GM18907 (cell line): ENCODE measurements around the gene KYNU.
"Not testable (repeated sequence)": the region's sequence is repeated elsewhere in the genome, so short reads cannot be mapped to it uniquely, and the experiment has no call there.

ENCODE experiments used
- ATAC-seq: cut with Tn5 transposase; IDR thresholded peaks from one replicate; pipeline ENCODE4 v1.9.1; 2021; ENCODE audit warnings: mild to moderate bottlenecking, moderate library complexity; ENCODE audit not compliant: unreplicated experiment

The KYNU gene

GRCh38 chr2:142877216-142877838 lies at the start of gene KYNU:
Gene KYNU (plus strand): TSS chr2:142877664. CDS start chr2:142885368, 7,704 bp downstream.
- ATAC-seq: peak; percentile 64

GRCh38 chr2:142834021-142834420 lies 43.4 kb upstream of the KYNU start:
- ATAC-seq: no peak

GRCh38 chr2:142840436-142840835 lies 37.0 kb upstream of the KYNU start:
- ATAC-seq: no peak

GRCh38 chr2:142841788-142842187 lies 35.7 kb upstream of the KYNU start:
- ATAC-seq: no peak

- ATAC-seq: no peak
These were observed 35.1 kb upstream of the KYNU start for GRCh38 chr2:142842369-142842768.

GRCh38 chr2:142843731-142844130 lies 33.7 kb upstream of the KYNU start:
- no peak for ATAC-seq

GRCh38 chr2:142848023-142848606 lies 29.3 kb upstream of the KYNU start:
- no peak for ATAC-seq

- no peak for ATAC-seq
These were observed 27.6 kb upstream of the KYNU start for GRCh38 chr2:142849820-142850219.

- ATAC-seq: no peak
These were observed 23.6 kb upstream of the KYNU start for GRCh38 chr2:142853912-142854311.

GRCh38 chr2:142857256-142858164 lies 20.0 kb upstream of the KYNU start:
- no peak for ATAC-seq

GRCh38 chr2:142858961-142859360 lies 18.5 kb upstream of the KYNU start:
- ATAC-seq: no peak

- no peak for ATAC-seq
These were observed 15.2 kb upstream of the KYNU start for GRCh38 chr2:142862299-142862698.

- ATAC-seq: no peak
These were observed 14.6 kb upstream of the KYNU start for GRCh38 chr2:142862847-142863246.

GRCh38 chr2:142863485-142863961 lies 13.9 kb upstream of the KYNU start:
- ATAC-seq: no peak

GRCh38 chr2:142864605-142865004 lies 12.9 kb upstream of the KYNU start:
- ATAC-seq: not testable (repeated sequence)

- peak; percentile 96 for ATAC-seq
These were observed 11.5 kb upstream of the KYNU start for GRCh38 chr2:142865924-142866323.

- ATAC-seq: peak; percentile 35
These were observed 11.0 kb upstream of the KYNU start for GRCh38 chr2:142866426-142866825.

GRCh38 chr2:142867136-142867535 lies 10.3 kb upstream of the KYNU start:
- no peak for ATAC-seq

GRCh38 chr2:142868229-142868762 lies 9.2 kb upstream of the KYNU start:
- ATAC-seq: peak; percentile 39

GRCh38 chr2:142869065-142869460 lies 8.4 kb upstream of the KYNU start:
- not testable (repeated sequence) for ATAC-seq

GRCh38 chr2:142869461-142870106 lies 7.9 kb upstream of the KYNU start:
- no peak for ATAC-seq
